HG03432 (cell line): ENCODE measurements around the gene ARID1A.
"Not testable (repeated sequence)": the region's sequence is repeated elsewhere in the genome, so short reads cannot be mapped to it uniquely, and the experiment has no call there.

Experiments used
- ATAC-seq: cut with Tn5 transposase; IDR thresholded peaks from one replicate; pipeline ENCODE4 v1.9.1; 2021; ENCODE audit warnings: mild to moderate bottlenecking, moderate library complexity; ENCODE audit not compliant: unreplicated experiment

The ARID1A gene

DNA sequence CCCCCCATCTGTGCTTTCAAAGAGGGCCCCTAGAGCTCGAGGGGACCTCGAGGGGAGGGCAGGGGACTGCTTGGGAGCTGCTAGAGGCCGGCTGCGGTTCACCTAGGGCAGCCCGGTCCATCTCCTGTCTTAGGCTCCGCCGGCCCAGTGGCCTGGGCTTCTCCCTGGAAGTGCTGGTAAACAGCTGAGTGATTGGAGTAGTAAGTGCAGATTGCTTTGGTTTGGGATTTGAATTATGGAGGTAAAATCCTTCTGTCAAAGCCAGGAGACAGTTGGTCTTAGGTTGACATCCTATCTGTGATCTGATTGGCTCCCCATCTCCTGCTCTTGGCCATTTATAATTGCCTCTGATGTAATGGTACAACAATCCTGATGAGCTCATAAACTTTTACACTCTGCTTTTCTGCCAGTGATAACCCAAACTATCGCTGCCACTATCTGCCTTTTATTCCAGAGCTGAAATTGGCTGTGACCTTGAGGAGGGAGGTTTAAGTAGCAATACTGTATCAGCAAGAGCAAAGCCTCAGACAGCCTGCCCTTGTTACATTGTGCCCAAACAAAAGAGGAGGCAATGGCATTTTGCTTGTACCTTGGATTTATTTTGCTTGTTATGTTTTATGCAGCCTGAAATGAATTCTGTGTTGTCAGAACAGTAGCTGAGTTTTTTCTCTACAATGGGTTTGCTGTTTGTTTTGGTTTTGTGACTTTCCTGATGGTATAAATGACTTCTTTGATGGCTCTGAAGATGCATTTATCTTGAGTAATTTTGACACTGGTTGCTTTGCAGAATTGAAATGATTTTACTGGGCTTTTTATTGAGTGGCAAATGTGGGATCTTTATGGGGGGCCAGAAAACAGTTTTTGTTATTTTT lies 2.4 kb downstream of the ARID1A start:
- ATAC-seq: no peak

DNA sequence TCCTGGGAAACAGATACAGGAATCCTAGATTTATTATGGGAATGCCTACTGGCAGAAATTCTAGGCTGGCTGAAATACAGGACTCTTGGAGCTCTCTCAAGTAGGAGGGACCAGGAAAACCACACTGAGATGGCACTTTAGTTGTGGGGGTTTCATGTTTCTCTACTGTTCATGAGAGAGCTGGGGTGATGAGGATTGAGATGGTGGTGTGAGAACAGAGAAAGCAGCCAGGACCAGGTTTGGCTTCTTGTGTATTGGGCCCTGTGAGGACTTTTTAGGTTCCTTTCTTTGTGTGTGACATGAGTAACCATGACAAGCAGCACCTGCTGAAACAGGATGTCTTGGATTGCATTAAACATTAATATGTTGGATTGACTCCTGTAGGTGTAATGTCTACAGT lies 4.9 kb downstream of the ARID1A start:
- no peak for ATAC-seq

GRCh38 chr1:26701266-26701994 lies 5.6 kb downstream of the ARID1A start:
- no peak for ATAC-seq

DNA sequence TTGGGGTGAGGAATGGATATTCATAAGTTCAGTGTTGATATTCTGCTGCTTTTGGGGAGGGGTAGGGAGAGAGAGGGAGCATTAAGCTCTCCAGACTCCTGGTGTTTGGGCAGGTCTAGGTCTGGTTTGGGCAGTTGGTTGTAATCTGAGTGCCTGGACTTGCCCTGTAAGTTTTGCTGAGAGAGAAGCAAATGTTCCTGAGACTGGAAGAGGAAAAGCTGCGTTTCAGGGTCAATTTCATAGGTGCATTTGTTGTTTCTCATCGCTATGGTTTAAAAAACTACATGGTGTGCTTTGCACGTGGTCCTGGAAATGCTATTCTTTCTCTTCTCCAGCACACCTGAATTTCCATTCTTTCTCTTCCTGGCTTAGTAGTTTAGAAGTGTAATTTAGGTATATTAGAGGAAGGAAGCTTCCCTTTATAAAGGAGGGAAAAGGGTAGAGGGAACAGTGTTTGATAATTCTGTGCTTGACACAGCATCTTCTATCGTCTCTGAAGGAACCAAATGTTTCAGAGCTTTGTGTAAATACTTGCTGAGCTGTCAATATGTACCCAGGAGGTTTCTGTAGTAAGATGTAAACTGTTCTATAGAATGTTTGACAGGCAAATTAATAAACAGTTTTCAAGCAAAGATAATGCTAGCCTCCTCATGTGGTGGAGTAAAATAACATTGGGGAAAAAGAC lies 6.3 kb downstream of the ARID1A start:
- no peak for ATAC-seq

GRCh38 chr1:26702680-26703038 lies 6.8 kb downstream of the ARID1A start:
- ATAC-seq: no peak

GRCh38 chr1:26703478-26703877 lies 7.7 kb downstream of the ARID1A start:
- no peak for ATAC-seq

- ATAC-seq: no peak
Measured at GRCh38 chr1:26704629-26705028, 8.8 kb downstream of the ARID1A start.

DNA sequence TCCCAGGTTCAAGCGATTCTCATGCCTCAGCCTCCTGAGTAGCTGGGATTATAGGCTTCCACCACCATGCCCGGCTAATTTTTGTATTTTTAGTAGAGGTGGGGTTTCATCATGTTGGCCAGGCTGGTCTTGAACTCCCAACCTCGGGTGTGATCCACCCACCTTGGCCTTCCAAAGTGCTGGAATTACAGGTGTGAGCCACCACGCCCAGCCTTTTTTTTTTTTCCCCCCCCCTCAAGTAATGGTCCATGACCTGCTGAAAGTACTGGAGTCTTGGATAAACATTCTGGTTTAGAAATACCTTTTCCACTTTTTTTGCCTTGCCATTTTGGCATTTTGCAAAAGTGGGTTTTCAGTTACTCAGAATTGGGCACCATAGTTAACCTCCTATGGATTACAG lies 9.4 kb downstream of the ARID1A start:
- ATAC-seq: not testable (repeated sequence)

DNA sequence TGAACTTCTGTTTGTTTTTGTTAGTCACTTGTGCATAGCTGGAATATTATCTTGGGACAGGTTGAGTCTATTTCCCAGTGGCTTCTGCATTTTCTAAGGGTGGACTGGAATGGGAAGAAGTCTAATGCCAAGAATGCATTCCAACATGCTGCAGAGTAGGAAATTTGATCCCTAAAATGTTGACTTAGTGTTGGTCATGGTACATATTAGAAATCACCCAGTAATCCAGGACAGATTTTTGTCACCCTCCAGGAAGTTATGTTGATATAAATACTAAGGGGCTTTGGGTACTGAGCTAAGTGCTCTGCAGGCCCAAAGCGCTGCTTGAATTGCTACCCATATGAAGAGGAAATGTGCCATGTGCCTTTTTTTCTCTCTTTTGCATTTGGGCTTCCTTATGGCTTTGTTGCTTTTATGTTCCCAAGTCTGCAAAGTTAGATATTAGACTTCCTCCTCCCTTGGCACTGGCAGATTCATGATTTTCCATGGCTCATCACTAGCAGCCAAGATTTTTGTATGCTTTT lies 10.0 kb downstream of the ARID1A start:
- no peak for ATAC-seq

- ATAC-seq: no peak
Measured at GRCh38 chr1:26706315-26706714, 10.5 kb downstream of the ARID1A start.

DNA sequence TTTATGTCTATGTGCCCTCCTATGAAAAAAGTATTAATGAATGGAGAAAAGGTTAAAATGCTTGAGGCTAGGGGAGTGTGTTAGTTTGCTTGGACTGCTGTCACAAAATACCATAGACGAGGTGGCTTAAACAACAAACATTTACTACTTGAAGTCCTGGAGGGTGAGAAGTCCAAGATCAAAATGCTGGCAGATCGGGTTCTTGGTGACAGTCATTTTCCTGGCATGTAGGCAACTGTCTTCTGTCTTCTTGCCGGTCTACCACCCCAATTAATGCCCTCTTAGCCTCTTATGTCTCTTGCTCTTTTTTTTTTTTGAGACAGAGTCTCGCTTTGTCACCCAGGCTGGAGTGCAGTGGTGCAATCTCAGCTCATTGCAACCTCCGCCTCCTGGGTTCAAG lies 15.0 kb downstream of the ARID1A start:
- ATAC-seq: no peak

DNA sequence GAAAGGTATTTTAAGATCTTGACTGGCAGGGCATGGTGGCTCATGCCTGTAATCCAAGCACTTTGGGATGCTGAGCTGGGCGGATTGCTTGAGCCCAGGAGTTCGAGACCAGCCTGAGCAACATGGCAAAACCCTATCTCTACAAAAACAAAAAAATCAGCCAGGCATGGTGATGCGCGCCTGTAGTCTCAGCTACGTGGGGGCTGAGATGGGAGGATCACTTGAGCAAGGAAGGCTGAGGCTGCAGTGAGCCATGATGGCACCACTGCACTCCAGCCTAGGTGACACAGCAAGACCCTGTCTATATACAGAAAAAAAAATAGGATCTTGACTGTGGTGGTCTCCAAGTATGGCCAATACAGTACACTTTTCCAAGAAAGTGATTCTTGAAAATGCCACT lies 16.0 kb downstream of the ARID1A start:
- ATAC-seq: no peak

DNA sequence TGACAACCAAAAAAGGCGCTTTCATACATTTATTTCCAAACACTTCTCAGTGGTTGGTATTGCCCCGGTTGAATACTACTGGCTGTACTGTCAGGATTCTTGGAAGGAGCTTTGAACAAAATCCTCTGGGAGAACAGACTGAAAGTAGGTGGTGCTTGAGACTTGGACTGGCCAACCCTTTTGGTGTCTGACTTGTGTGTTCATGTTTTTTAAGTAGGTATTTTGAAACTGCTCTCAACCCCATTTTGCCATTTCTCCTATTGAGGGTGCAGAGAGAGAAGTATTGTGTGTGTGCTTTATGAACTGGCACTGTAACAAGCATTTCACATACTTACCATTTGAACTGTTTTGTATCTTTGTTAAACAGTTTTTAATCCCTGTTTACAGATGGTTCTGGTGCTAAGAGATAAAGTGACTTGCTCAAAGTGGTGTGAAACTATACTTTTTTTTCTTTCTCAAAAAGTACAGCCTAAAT lies 21.2 kb downstream of the ARID1A start:
- no peak for ATAC-seq

DNA sequence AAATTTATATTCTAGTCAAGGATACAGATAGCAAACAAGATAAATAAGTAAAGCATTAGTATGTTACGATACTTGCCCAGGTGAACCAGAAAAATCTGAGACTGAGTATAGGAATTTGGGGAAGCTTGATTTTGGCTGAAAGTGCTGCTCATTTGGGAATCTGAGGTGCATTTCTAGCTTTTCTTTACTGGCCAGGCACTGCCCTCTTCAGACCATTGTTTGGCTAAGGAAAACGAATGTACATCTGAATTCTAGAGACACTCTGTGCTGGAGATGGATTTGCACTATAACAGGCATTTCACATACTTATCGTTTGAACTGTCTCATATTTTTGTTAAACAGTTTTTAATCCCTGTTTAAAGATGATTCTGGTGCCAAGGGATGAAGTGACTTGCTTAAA lies 23.4 kb downstream of the ARID1A start:
- ATAC-seq: no peak

- no peak for ATAC-seq
Measured at GRCh38 chr1:26721669-26722355, 26.0 kb downstream of the ARID1A start.

DNA sequence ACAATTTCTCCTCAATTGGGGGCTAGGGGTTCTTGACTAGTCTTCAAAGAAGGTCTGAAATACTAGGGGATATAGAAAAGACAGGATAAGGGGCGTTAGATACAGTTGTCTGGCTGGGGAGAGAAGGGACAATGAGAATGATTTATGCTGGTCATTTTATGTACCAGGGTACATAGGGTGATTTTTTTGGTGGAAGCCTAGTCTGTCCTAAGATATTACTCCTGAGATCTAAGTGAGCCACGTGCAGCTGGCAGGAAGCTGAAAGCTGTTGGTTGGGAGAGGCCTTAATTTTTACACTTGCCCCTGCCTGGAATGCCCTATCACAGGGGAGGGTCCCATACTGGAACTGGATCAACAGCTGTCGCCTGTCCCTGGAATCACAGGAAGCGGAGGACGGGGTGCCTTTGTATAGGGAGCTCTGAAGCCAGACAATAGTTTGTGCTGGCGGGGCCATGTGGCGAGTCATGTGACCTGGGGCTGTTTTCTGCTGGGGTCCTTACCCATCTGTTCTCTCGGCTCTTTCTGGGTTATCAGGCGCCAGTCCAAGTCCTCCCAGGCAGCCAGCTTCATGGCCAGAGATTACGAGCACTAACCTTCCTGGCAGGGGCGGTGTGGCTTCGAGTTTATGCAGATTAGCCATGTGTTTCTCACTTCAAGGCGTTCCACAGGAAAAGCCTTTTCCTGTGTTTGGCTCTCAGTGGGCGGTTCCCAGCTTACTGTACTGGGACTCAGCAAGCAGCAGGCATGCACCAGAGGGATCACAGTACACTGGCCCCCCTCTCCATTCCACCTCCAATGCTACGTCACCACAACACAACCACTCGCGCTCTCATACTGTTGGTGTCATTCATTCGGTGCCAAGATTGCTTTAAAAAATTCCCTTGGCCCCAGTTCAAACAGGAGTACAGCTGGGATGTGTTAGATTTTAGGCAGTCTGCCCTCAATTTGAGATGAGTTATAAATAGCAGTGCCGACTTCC lies 27.5 kb downstream of the ARID1A start:
- no peak for ATAC-seq

GRCh38 chr1:26724118-26724517 lies 28.3 kb downstream of the ARID1A start:
- ATAC-seq: no peak

- no peak for ATAC-seq
Measured at GRCh38 chr1:26724926-26725325, 29.1 kb downstream of the ARID1A start.

DNA sequence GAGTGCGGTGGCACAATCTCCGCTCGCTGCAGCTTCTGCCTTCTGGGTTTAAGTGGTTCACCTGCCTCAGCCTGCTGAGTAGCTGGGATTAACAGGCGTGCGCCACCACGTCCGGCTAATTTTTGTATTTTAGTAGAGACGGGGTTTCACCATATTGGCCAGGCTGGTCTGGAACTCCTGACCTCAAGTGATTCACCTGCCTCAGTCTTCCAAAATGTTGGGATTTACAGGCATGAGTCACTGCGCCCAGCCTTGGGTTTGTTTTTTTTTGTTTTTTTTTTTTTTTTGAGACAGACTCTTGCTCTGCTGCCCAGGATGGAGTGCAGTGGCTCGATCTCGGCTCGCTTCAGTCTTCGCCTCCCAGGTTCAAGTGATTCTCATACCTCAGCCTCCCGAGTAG lies 30.1 kb downstream of the ARID1A start:
- ATAC-seq: not testable (repeated sequence)

GRCh38 chr1:26726784-26727183 lies 31.0 kb downstream of the ARID1A start:
- no peak for ATAC-seq
